ENCODE measurements around the gene WDR53.
"Not testable (repeated sequence)": the region's sequence is repeated elsewhere in the genome, so short reads cannot be mapped to it uniquely, and the experiment has no call there.

Gene WDR53

DNA sequence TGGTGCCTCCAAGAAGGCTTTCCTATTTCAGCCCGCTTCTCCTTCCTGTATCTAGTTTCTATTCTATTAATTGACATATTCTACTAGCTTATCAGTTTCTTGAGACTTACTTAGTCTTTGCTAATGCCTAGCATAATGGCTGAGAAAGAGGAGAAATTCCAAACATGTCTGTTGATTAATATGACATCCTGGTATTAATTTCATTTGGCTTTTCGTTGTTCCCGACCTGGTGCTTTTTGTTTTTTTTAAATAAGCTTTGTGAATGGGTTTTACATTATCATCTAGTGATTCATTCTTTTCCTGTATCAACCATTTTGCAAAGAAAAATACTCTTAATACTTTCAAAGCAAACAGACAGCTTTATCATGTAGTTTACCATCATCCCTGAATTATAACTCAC lies 13.1 kb downstream of the WDR53 start:
- TF ChIP-seq, protein P1, sequence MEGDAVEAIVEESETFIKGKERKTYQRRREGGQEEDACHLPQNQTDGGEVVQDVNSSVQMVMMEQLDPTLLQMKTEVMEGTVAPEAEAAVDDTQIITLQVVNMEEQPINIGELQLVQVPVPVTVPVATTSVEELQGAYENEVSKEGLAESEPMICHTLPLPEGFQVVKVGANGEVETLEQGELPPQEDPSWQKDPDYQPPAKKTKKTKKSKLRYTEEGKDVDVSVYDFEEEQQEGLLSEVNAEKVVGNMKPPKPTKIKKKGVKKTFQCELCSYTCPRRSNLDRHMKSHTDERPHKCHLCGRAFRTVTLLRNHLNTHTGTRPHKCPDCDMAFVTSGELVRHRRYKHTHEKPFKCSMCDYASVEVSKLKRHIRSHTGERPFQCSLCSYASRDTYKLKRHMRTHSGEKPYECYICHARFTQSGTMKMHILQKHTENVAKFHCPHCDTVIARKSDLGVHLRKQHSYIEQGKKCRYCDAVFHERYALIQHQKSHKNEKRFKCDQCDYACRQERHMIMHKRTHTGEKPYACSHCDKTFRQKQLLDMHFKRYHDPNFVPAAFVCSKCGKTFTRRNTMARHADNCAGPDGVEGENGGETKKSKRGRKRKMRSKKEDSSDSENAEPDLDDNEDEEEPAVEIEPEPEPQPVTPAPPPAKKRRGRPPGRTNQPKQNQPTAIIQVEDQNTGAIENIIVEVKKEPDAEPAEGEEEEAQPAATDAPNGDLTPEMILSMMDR (IDR thresholded peaks at IDR 0.05; ENCODE audit: low read depth, low read length) = no peak
- no peak for DNase-seq (ENCODE audit: extremely low read depth, low read depth)

- no peak for DNase-seq (ENCODE audit: extremely low read depth, low read depth)
- TF ChIP-seq, protein P1 (IDR thresholded peaks at IDR 0.05; ENCODE audit: low read depth, low read length) = no peak
These were observed 14.1 kb downstream of the WDR53 start for GRCh38 chr3:196554205-196554604.

GRCh38 chr3:196553551-196553950 lies 14.8 kb downstream of the WDR53 start:
- no peak for DNase-seq (ENCODE audit: extremely low read depth, low read depth)

GRCh38 chr3:196552253-196552652 lies 16.1 kb downstream of the WDR53 start:
- TF ChIP-seq, protein P1 (IDR thresholded peaks at IDR 0.05; ENCODE audit: low read depth, low read length) = no peak
- no peak for DNase-seq (ENCODE audit: extremely low read depth, low read depth)

More at GRCh38 chr3:196553551-196553950, 14.8 kb downstream of the WDR53 start:
- TF ChIP-seq, protein P1 (IDR thresholded peaks at IDR 0.05; ENCODE audit: low read depth, low read length) = no peak

DNA sequence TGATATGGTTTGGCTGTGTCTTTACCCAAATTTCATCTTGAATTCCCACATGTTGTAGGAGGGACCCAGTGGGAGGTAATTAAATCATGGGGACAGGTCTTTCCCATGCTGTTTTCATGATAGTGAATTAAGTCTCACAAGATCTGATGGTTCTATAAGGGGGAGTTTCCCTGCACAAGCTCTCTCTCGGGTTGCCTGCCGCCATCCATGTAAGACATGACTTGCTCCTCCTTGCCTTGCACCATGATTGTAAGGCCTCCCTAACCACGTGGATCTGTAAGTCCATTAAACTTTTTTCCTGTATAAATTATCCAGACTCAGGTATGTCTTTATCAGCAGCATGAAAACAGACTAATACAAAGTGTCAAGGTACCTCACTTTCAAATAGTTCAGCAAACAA lies 18.2 kb downstream of the WDR53 start:
- DNase-seq (ENCODE audit: extremely low read depth, low read depth) = not testable (repeated sequence)

DNA sequence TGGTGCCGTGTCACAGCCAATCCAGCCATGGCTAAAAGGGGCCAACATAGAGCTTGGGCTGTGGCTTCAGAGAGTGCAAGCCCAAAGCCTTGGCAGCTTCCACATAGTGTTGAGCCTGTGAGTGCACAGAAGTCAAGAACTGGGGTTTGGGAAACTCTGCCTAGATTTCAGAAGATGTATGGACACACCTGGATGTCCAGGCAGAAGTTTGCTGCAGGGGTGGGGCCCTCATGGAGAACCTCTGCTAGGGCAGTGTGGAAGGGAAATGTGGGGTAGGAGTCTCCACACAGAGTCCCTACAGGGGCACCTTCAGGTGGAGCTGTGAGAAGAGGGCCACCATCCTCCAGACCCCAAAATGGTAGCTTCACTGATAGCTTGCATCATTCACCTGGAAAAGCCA lies 19.0 kb downstream of the WDR53 start:
- not testable (repeated sequence) for DNase-seq (ENCODE audit: extremely low read depth, low read depth)

GRCh38 chr3:196547067-196547466 lies 21.3 kb downstream of the WDR53 start:
- TF ChIP-seq, protein P1 (IDR thresholded peaks at IDR 0.05; ENCODE audit: low read depth, low read length) = no peak
- DNase-seq (ENCODE audit: extremely low read depth, low read depth) = no peak

- TF ChIP-seq, protein P1 (IDR thresholded peaks at IDR 0.05; ENCODE audit: low read depth, low read length) = no peak
- DNase-seq (ENCODE audit: extremely low read depth, low read depth) = no peak
These were observed 21.8 kb downstream of the WDR53 start for GRCh38 chr3:196546537-196546936.

Data from AG09319 (cell line).